Keratinocyte (primary cell): ENCODE results near the gene ZNF516.

Experiments used
- CTCF ChIP-seq, 3 experiments: IDR thresholded peaks in 1 of 3; conservative IDR thresholded peaks in 1 of 3; optimal IDR thresholded peaks in 1 of 3; 2 replicates in 2 of 3; 3 replicates in 1 of 3; pipeline versions ENCODE3 to v1.5.1; 2011; ENCODE audit warnings: low read length in 3 of 3, mild to moderate bottlenecking in 3 of 3, moderate library complexity in 2 of 3, control low read depth in 1 of 3, inconsistent platforms in 1 of 3; ENCODE audit not compliant: insufficient read depth in 2 of 3; ENCODE audit errors: extremely low read depth in 1 of 3
- EZH2 ChIP-seq: IDR thresholded peaks from one replicate; pipeline ENCODE4 v1.6.1; 2012; ENCODE audit warnings: inconsistent platforms, mild to moderate bottlenecking, low read length, moderate library complexity

DNA sequence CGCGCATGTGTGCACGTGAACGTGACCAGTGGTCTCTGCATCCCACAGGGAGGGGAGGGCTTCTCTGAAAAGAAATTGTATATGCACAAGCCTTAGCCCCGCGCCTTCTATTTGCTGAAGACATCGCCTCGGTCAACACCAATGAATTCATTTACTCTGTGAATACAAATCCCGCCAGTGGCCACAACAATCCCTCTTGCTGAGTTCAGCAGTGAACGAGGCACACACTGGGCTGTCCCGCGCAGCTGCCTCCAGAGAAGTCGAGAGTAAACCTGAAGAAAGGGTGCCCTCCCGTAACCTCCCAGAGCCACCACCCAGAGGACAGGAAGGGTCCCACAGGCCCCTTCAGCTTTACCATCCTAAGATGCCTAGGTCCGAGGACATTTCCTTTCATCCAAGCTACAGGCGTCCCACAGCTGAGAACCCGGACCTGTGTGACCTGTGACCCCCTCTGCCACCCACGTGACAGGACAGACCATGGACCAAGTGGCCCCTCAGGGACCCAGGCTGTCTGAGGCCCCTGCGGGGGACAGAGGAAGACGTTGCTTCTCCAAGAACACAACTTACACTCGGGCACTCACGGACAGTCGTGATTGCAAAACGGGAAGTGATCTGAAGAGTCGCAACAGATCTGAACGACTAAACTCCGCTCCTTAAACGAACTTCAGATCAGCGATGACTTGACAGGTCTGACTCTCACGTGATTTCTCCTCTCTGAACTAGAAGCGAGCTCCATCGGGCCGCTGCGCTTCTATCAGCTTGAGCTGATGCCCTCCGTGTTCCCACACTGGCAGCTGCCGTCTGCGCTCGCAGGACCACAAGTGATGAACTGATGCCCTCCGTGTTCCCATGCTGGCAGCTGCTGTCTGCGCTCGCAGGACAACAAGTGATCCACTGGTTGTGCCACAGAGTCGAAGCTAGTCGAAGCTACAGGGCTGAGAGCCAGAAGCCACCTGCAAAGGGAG is 92.7 kb downstream of the ZNF516 start:
- no peak for TF ChIP-seq EZH2
- TF ChIP-seq CTCF (optimal IDR thresholded peaks at IDR 0.05 in 1 of 3, IDR thresholded peaks at IDR 0.05 in 1 of 3, conservative IDR thresholded peaks at IDR 0.05 in 1 of 3; ENCODE audit: extremely low read depth in 1 of 3, insufficient read depth in 2 of 3, low read length in 3 of 3) = no peak
